H1 (cell line): Measurements from ENCODE around the gene CIC. TPM values are rescaled to one million over a fixed set of nuclear protein-coding genes. Genes with fewer than 3 reads are reported as not detected.

Experiments used
- CTCF ChIA-PET: fragments of 300-600 bp; sonication (Branson Sonifier 250); formaldehyde crosslinking; loops from one replicate; lab custom pipeline; 2021; ENCODE audit not compliant: partially characterized antibody; lab: Charles Lee
- POLR2A ChIA-PET: fragments of 300-600 bp; sonication (Branson Sonifier 250); formaldehyde crosslinking; loops from one replicate; lab custom pipeline; 2021; ENCODE audit warnings: inconsistent platforms; ENCODE audit not compliant: partially characterized antibody; lab: Charles Lee
- DNase-seq, 2 experiments: peaks; one replicate each; pipeline versions ENCODE4 v3.0.0 to v3.0.0-alpha.2; 2010 to 2022; ENCODE audit warnings: low spot score in 2 of 2, low read depth in 1 of 2, mixed read lengths in 1 of 2
- FAIRE-seq: peaks from 2 replicates; lab custom pipeline; 2011; peaks lifted over from hg19 to GRCh38; lab: Jason Lieb, UNC
- H2AFZ ChIP-seq: 2 replicates; pipeline ENCODE4 v1.8.1; 2012; ENCODE audit warnings: low read length, inconsistent platforms
- H2AK5ac ChIP-seq: 2 replicates; pipeline ENCODE4 v1.6.1; 2013; ENCODE audit warnings: low read depth, low read length
- H2BK120ac ChIP-seq: replicated peaks from 2 replicates; pipeline ENCODE3; 2013; ENCODE audit warnings: low read depth, low read length, inconsistent platforms
- H2BK12ac ChIP-seq: 2 replicates; pipeline ENCODE4 v1.6.1; 2013; ENCODE audit warnings: low read depth, low read length
- H2BK15ac ChIP-seq: 2 replicates; pipeline ENCODE4 v1.6.1; 2013; ENCODE audit warnings: low read length
- H2BK20ac ChIP-seq: 2 replicates; pipeline ENCODE4 v1.6.1; 2013; ENCODE audit warnings: low read length
- H2BK5ac ChIP-seq: 2 replicates; pipeline ENCODE4 v1.6.1; 2013; ENCODE audit warnings: low read depth, low read length
- H3K14ac ChIP-seq: 2 replicates; pipeline ENCODE4 v1.6.1; 2013; ENCODE audit warnings: inconsistent platforms; ENCODE audit not compliant: insufficient read length
- H3K18ac ChIP-seq: 2 replicates; pipeline ENCODE4 v1.6.1; 2013; ENCODE audit warnings: low read length; ENCODE audit errors: extremely low read depth
- H3K23ac ChIP-seq: 2 replicates; pipeline ENCODE4 v1.6.1; 2013; ENCODE audit warnings: inconsistent platforms; ENCODE audit not compliant: insufficient read length
- H3K23me2 ChIP-seq: 2 replicates; pipeline ENCODE4 v1.6.1; 2013; ENCODE audit warnings: low read depth, low read length
- H3K27ac ChIP-seq: 2 replicates; pipeline ENCODE4 v1.6.1; 2011; ENCODE audit warnings: low read depth, low read length, inconsistent platforms
- H3K27me3 ChIP-seq, 4 experiments: replicated peaks in 1 of 4; 1 replicate in 1 of 4; 2 replicates in 3 of 4; pipeline versions ENCODE4 v1.6.1 to v1.8.1; 2011 to 2013; ENCODE audit warnings: low read length in 3 of 4, mild to moderate bottlenecking in 3 of 4, inconsistent platforms in 2 of 4, mixed read lengths in 2 of 4, moderate library complexity in 1 of 4; ENCODE audit not compliant: control insufficient read depth in 3 of 4, insufficient read depth in 3 of 4; ENCODE audit errors: extremely low read depth in 1 of 4
- H3K36me3 ChIP-seq, 4 experiments: 2 replicates each; pipeline versions ENCODE4 v1.6.1 to v1.8.1; 2011 to 2013; ENCODE audit warnings: mild to moderate bottlenecking in 4 of 4, low read length in 3 of 4, moderate library complexity in 2 of 4, control low read depth in 1 of 4, inconsistent platforms in 1 of 4; ENCODE audit not compliant: insufficient read depth in 4 of 4, control insufficient read depth in 2 of 4
- H3K4ac ChIP-seq: replicated peaks from 2 replicates; pipeline ENCODE3; 2013; ENCODE audit warnings: low read length, low read depth, mixed read lengths, inconsistent platforms; ENCODE audit not compliant: insufficient read length
- H3K4me1 ChIP-seq, 4 experiments: replicated peaks in 1 of 4; 1 replicate in 1 of 4; 2 replicates in 3 of 4; pipeline versions ENCODE4 v1.6.1 to v1.8.1; 2011 to 2013; ENCODE audit warnings: low read length in 3 of 4, inconsistent platforms in 2 of 4, mixed read lengths in 1 of 4; ENCODE audit not compliant: insufficient read depth in 4 of 4, control insufficient read depth in 3 of 4
- H3K4me2 ChIP-seq, 2 experiments: 2 replicates each; pipeline versions ENCODE4 v1.6.1 to v1.8.1; 2011 to 2013; ENCODE audit warnings: low read depth in 2 of 2, low read length in 2 of 2, control low read depth in 1 of 2, inconsistent platforms in 1 of 2, mild to moderate bottlenecking in 1 of 2; ENCODE audit not compliant: insufficient read depth in 1 of 2
- H3K4me3 ChIP-seq, 4 experiments: fragments of 200-600, 300-600 bp in 1 of 4; sonication (generic), shearing (Covaris generic), sonication (Bioruptor Twin) in 1 of 4; 2 replicates each; pipeline versions ENCODE4 v1.5.1 to v1.8.1; 2011 to 2016; ENCODE audit warnings: low read length in 4 of 4, low read depth in 3 of 4, control low read depth in 2 of 4, inconsistent platforms in 2 of 4, mild to moderate bottlenecking in 2 of 4, mixed read lengths in 1 of 4, moderate library complexity in 1 of 4; ENCODE audit not compliant: insufficient read depth in 2 of 4; ENCODE audit errors: extremely low read depth in 1 of 4
- H3K56ac ChIP-seq: replicated peaks from 2 replicates; pipeline ENCODE3; 2013; ENCODE audit warnings: low read depth, mild to moderate bottlenecking, mixed read lengths, low read length, inconsistent platforms; ENCODE audit not compliant: insufficient read length
- H3K79me1 ChIP-seq: 2 replicates; pipeline ENCODE4 v1.6.1; 2013; ENCODE audit warnings: low read depth, low read length, control low read depth
- H3K79me2 ChIP-seq, 2 experiments: 2 replicates each; pipeline versions ENCODE4 v1.6.1 to v1.8.1; 2012 to 2013; ENCODE audit warnings: low read length in 2 of 2, mild to moderate bottlenecking in 2 of 2, inconsistent platforms in 1 of 2; ENCODE audit not compliant: insufficient read depth in 2 of 2, control insufficient read depth in 1 of 2
- H3K9ac ChIP-seq, 4 experiments: replicated peaks in 1 of 4; 1 replicate in 1 of 4; 2 replicates in 3 of 4; pipeline versions ENCODE4 v1.6.1 to v1.8.1; 2011 to 2013; ENCODE audit warnings: low read depth in 3 of 4, low read length in 3 of 4, control low read depth in 2 of 4, mild to moderate bottlenecking in 2 of 4, moderate library complexity in 2 of 4, inconsistent platforms in 1 of 4; ENCODE audit errors: extremely low read depth in 1 of 4
- H3K9me3 ChIP-seq, 2 experiments: 2 replicates each; pipeline versions ENCODE4 v1.6.1 to v1.8.1; 2012 to 2013; ENCODE audit warnings: mild to moderate bottlenecking in 2 of 2, moderate library complexity in 2 of 2, control low read depth in 1 of 2, inconsistent platforms in 1 of 2, low read depth in 1 of 2, low read length in 1 of 2, mixed read lengths in 1 of 2; ENCODE audit not compliant: insufficient read depth in 2 of 2
- H4K20me1 ChIP-seq, 2 experiments: replicated peaks in 1 of 2; 2 replicates each; pipeline versions ENCODE3 to v1.8.1; 2011 to 2013; ENCODE audit warnings: inconsistent platforms in 2 of 2, low read length in 2 of 2, mild to moderate bottlenecking in 1 of 2; ENCODE audit not compliant: insufficient read depth in 2 of 2, control insufficient read depth in 1 of 2
- H4K5ac ChIP-seq: 2 replicates; pipeline ENCODE4 v1.6.1; 2013; ENCODE audit warnings: low read length, low read depth, mixed read lengths, inconsistent platforms; ENCODE audit not compliant: insufficient read length
- H4K8ac ChIP-seq: 2 replicates; pipeline ENCODE4 v1.8.0; 2013; ENCODE audit warnings: mild to moderate bottlenecking, moderate library complexity, low read length, inconsistent platforms; ENCODE audit not compliant: insufficient read depth; ENCODE audit errors: extremely low read depth
- H4K91ac ChIP-seq: replicated peaks from 2 replicates; pipeline ENCODE3; 2013; ENCODE audit warnings: low read length, mixed read lengths, inconsistent platforms; ENCODE audit not compliant: insufficient read length
- CTCF ChIP-seq, 3 experiments: IDR thresholded peaks; 1 replicate in 2 of 3; 2 replicates in 1 of 3; pipeline versions ENCODE4 v1.5.1 to v1.6.1; 2011; ENCODE audit warnings: low read length in 3 of 3, mild to moderate bottlenecking in 3 of 3, inconsistent platforms in 2 of 3, low read depth in 1 of 3, moderate library complexity in 1 of 3; ENCODE audit not compliant: insufficient read depth in 1 of 3; ENCODE audit errors: control extremely low read depth in 1 of 3
- JUND ChIP-seq: IDR thresholded peaks from 2 replicates; pipeline ENCODE4 v1.6.1; 2011; ENCODE audit warnings: mild to moderate bottlenecking, improper control_type of control experiment, low read length
- NRF1 ChIP-seq: IDR thresholded peaks from 2 replicates; pipeline ENCODE4 v1.6.1; 2011; ENCODE audit warnings: mild to moderate bottlenecking, low read depth, low read length, improper control_type of control experiment
- RAD21 ChIP-seq, 2 experiments: IDR thresholded peaks in 1 of 2; conservative IDR thresholded peaks in 1 of 2; 2 replicates each; pipeline ENCODE4 v1.6.1; 2011; ENCODE audit warnings: low read depth in 2 of 2, low read length in 2 of 2, improper control_type of control experiment in 1 of 2, inconsistent platforms in 1 of 2, mild to moderate bottlenecking in 1 of 2, moderate library complexity in 1 of 2
- TEAD4 ChIP-seq: IDR thresholded peaks from 2 replicates; pipeline ENCODE4 v1.6.1; 2012; ENCODE audit warnings: low read depth, low read length, inconsistent platforms, mixed read lengths
- WGBS, 2 experiments: shearing (Covaris generic) in 1 of 2; methylation state at CpG; one replicate each; pipeline versions ENCODE4 v1.1.6 to v1.1.7; 2013 to 2015; ENCODE audit warnings: low lambda C conversion rate in 2 of 2, mixed read lengths in 2 of 2, inconsistent platforms in 1 of 2, low coverage in 1 of 2, missing lambda C conversion rate in 1 of 2; ENCODE audit not compliant: insufficient replicate concordance in 2 of 2, insufficient coverage in 1 of 2, insufficient read length in 1 of 2; ENCODE audit errors: extremely low coverage in 1 of 2, missing lambda C conversion rate in 1 of 2; 5-methylcytosine and 5-hydroxymethylcytosine counted together
- polyA plus RNA-seq, 7 experiments: library from polyadenylated mRNA; depleted of rRNA in 3 of 7; stranded (reverse) in 5 of 7; unstranded in 2 of 7; fragments of >200 nt in 5 of 7; fragments of 200-250 nt in 2 of 7; gene quantifications; 1 replicate in 5 of 7; 2 replicates in 1 of 7; 4 replicates in 1 of 7; pipeline versions ENCODE4 v1.2.1 to v1.2.3, GENCODE V29; 2011 to 2013; ENCODE audit warnings: missing spikeins in 2 of 7, mixed read lengths in 2 of 7
- total RNA-seq: library from RNA; stranded (reverse); fragmentation: NEBNext Ultra II Directional; extraction: Animal tissue kit (Norgen Biotek cat#: 25700); gene quantifications from 2 replicates; pipeline ENCODE4 v1.2.1, GENCODE V29; 2021

CIC gene
- total and polyA plus RNA-seq, 2 of the 8 experiments (the other 6 are each of a cell fraction or from before 2014, with no cell fraction given): 13.2 to 43.6 TPM

GRCh38 chr19:42343344-42344110 lies 74.5 kb downstream of the CIC start:
- no peak for FAIRE-seq
- Histone ChIP-seq H3K23ac (no peak overlapping the region), H4K5ac (no peak overlapping the region), H2BK15ac (no peak overlapping the region), H2BK5ac (no peak overlapping the region), H3K4ac (no peak overlapping the region), H3K4me1 (no peaks in the 10 kb centered on the region), H3K18ac (no peak overlapping the region), H3K36me3 (peaks cover 0 to 6% (median 0%) of the 10 kb centered on the region in 4 experiments; a peak in 1 of 8 replicates), H2AK5ac (no peak overlapping the region), H2BK20ac (no peak overlapping the region), H3K14ac (no peak overlapping the region), H3K79me2 (no peaks in the 10 kb centered on the region), H3K4me2 (no peak overlapping the region), H3K9ac (no peak overlapping the region), H3K79me1 (no peaks in the 10 kb centered on the region), H2BK12ac (no peak overlapping the region), H3K56ac (no peak overlapping the region), H2AFZ (no peak overlapping the region), H4K20me1 (no peaks in the 10 kb centered on the region), H3K23me2 (no peaks in the 10 kb centered on the region), H3K27me3 (no peaks in the 10 kb centered on the region), H4K8ac (no peak overlapping the region), H3K9me3 (no peaks in the 10 kb centered on the region), H3K4me3 (no peak overlapping the region), H4K91ac (no peak overlapping the region), H3K27ac (no peak overlapping the region), H2BK120ac (no peak overlapping the region)
- ChIA-PET CTCF (interaction anchor here (0.6 to 6.1 kb wide), 31 partner anchors 11 to 1654 kb away, joined by 3 to 90 read pairs (median 3); partner anchors contain the start of genes RABAC1 and ZNF526), POLR2A (interaction anchor here (1.9 kb wide), 1 partner anchor 11 kb away, joined by 5 read pairs; no protein-coding TSS in a partner anchor)
- 81% methylated on average over 16 of the region's 17 CpGs; no CpG with 5 or more reads in 1 of the 2 experiments for WGBS, 2 experiments
- TF ChIP-seq JUND (0 out of 2 replicates have a peak, but pooled peaks have one; percentile 29), TEAD4 (no peak), CTCF (IDR thresholded peaks at IDR 0.05; ENCODE audit: control extremely low read depth in 1 of 3, insufficient read depth in 1 of 3, low read depth in 1 of 3, low read length in 3 of 3) (peak; percentile 89 to 99 (median 95)), NRF1 (no peak), RAD21 (IDR thresholded peaks at IDR 0.05 in 1 of 2, conservative IDR thresholded peaks at IDR 0.05 in 1 of 2; ENCODE audit: low read depth in 2 of 2, low read length in 2 of 2) (peak; percentile 25 to 55; a peak in 2 of 4 replicates)
- DNase-seq: peak in 1 of 2 experiments; percentile 82
